Islet precursor cell (in vitro differentiated cells): Measurements from ENCODE around the gene JAK1.

Source experiments
- DNase-seq: peaks from one replicate; pipeline ENCODE4 v3.0.0-alpha.2; 2018

JAK1 gene

DNA sequence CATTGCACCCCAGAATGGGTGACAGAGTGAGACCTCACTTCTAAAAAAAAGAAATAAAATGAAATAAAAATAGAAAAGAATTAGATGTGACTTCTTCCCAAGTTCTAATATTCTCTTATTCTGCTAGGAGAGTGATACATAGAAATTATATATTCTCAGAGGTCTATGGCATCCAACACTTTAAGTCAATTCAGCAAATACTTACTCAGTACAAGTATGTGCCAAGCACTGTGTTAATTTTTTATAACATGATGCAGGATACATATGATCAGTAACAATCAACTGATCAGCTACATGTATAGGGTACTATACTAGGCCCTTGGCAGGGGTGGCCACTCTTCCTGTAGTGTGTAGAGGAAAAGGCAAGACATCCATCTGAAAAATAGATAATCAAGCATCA lies 13.0 kb upstream of the JAK1 start:
- no peak for DNase-seq

GRCh38 chr1:64976361-64976760 lies 10.0 kb upstream of the JAK1 start:
- no peak for DNase-seq

DNA sequence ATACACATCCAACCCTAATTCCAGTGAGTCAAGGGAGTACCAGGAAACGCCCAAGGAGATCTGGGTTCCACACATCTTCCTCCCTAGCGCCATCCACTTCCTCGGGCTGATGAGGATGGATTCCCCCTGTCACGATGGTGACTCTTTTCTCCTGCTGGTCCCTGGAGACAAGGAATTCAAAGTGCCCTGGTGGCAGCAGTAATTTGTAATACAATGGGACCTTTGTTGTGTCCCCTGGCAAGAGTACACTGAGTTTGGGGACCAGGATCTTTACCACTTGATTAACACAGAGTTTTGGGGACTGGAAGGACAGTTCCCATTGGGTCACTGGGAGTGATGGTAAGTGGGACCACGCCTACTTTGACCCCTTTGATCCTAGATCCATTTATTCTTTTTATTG lies 9.4 kb upstream of the JAK1 start:
- DNase-seq, result no peak

DNA sequence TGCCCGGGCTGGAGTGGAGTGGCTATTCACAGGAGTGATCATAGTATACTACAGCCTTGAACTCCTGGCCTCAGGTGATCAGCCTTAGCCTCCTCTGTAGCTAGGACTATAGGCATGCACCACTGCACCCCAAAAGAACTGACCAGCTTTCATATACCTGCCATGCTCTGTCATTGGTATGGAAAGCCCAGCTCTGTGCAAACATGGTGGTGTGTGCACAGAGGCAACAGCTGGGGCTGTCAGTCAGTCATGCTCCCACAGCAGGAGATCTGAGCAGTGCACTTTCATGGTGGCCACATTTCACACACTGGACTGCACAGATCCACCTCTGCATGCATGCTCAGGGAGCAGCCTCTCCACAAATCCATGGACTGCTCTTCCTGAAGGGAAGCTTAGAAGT lies 8.8 kb upstream of the JAK1 start:
- no peak for DNase-seq

GRCh38 chr1:64974288-64974825 lies 8.0 kb upstream of the JAK1 start:
- no peak for DNase-seq

GRCh38 chr1:64973061-64973647 lies 6.8 kb upstream of the JAK1 start:
- DNase-seq, result no peak

DNA sequence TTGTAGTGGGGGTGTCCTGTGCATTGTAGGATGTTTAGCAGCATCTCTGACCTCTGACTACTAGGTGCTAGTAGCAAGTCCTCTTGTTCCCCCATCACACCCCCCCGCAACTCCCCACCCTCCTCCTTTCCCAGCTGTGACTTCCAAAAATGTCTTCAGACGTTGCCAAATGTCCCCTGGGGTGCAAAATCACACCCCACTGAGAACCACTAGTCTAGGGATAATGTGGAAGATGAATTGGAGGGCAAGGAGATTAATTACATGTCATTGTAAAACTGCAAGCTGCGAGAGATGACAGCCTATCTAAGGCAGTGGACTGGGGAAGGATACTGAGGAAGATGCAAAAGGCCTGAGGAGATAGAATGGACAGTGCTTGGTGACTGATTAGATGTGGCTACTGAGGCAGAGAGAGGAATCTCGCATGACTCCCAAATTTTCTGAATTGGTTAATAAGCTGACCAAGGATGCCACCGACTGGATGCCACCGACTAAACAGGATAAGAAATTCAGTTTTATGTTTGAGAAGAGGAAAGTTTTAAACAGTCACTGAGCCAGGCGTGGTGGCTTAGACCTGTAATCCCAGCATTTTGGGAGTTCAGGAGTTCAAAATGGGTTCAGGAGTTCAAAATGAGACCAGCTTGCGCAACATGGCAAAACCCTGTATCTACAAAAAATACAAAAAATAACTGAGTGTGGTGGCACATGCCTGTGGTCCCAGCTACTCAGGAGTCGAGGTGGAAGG lies 3.1 kb upstream of the JAK1 start:
- DNase-seq, result no peak

DNA sequence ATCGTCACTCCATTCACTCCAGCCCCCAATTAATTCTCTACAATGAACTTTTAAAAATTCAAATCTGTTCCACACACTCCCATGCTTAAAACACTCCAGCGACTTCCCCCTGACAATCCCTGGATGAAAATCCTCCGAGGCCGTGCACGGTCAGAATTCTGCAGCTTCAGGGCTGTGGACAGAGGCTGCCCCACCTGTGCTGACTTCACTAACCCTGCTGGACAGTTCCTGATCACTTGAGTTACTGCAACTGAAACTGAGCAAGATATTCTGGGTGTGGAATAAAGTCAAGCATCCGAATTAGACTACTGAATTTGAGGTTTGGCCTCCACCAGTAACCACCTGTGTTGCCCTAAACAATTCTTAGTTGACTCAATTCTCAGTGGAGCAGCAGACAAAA lies 1.0 kb upstream of the JAK1 start:
- peak; percentile 66 for DNase-seq

DNA sequence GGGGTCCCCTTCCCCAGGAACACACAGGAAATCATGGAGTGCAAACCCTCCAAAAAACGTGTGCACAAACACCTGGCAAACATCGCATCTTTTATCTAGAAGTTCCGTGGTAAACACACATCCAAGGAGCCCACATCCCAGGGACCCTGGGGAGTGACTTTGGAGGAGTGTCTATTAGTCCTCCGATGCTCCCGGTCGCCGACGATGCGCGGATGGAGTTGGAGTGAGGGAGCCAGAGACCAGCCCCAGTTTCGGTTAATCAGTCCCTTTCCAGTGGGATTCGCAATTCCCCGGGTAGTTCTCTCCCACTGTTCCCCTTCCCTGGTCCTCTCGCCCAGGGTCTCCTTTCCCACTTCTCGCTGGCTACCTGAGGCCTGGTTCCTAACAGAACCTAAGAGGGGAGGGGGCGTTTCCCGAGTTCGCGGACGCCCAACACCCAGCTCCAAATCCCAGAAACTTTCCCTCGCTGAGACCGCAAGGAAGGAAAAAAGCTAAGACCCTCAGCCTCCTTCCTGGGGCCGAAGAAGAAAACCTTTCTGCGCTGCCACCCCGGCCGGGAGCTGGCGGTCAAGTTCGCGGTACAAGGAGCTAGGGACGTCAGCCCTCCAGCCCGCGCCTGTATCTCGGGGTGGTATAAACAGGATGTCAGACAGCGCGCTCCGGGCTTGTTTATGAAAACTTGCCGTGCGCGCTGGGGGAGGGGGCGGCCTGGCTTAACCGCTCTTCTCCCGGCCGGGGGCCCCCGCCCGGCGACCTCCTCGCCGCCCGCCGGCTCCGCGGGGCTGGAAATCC lies 787 bp downstream of the JAK1 start:
- peak; percentile 70 for DNase-seq

DNA sequence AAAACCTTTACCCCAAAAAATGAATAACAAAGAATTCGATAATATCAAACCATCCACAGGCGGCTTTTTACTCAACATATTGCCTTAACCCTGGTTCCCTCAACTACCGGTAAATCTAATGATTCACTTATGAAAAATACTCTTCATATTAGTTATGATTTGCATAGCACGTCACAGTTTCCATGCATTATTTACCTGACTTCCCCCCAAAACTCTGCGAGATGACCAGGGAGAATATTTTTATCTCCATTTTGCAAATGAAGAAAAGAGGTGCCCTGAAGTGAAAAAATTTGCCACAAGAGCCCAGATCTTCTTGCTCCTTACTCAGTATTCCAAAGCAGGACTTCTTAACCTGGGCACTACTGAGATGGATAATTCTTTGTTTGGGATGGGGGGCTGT lies 2.9 kb downstream of the JAK1 start:
- no peak for DNase-seq

DNA sequence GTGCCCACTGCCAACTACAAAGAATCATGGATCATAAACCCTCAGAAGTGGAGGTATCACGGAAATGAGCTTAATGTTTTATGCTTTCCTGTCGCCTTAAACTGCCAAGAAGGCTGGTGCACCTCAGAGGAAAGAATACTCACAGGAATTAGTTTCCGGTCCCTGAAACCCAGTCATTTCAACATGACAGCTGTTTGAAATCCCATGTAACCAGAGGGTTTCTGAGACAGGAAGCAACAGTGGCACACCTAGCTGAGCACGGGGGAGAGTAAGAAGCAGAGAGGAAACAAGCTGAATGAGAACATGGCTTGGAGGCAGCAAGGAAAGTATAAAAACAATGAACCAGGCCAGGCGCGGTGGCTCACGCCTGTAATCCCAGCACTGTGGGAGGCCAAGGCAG lies 3.9 kb downstream of the JAK1 start:
- no peak for DNase-seq

- DNase-seq, result no peak
Measured at GRCh38 chr1:64961923-64962322, 4.4 kb downstream of the JAK1 start.

DNA sequence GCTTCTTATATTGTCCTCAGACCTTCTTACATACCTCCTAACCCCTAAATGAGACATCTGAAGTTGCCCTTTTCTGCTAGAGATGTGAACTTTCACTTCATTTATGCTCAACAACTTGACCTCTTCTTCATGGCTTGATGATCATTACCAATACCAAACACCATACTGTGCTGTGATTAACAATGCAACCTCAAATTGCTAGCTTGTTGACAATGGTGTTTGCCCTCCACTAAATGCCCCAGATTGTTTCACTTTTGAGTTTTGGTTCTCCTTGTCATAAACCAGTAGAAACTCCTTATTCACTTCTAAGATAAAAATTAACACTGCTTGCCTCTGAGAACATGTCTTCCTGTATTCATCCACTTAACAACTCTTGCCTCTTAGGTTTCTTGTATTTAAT lies 5.6 kb downstream of the JAK1 start:
- no peak for DNase-seq

GRCh38 chr1:64959986-64960385 lies 6.4 kb downstream of the JAK1 start:
- no peak for DNase-seq

- DNase-seq, result no peak
Measured at GRCh38 chr1:64956733-64957441, 9.5 kb downstream of the JAK1 start.

GRCh38 chr1:64956010-64956640 lies 10.2 kb downstream of the JAK1 start:
- no peak for DNase-seq

GRCh38 chr1:64955097-64956009 lies 11.0 kb downstream of the JAK1 start:
- DNase-seq, result no peak

- DNase-seq, result no peak
Measured at GRCh38 chr1:64953241-64953640, 13.1 kb downstream of the JAK1 start.

DNA sequence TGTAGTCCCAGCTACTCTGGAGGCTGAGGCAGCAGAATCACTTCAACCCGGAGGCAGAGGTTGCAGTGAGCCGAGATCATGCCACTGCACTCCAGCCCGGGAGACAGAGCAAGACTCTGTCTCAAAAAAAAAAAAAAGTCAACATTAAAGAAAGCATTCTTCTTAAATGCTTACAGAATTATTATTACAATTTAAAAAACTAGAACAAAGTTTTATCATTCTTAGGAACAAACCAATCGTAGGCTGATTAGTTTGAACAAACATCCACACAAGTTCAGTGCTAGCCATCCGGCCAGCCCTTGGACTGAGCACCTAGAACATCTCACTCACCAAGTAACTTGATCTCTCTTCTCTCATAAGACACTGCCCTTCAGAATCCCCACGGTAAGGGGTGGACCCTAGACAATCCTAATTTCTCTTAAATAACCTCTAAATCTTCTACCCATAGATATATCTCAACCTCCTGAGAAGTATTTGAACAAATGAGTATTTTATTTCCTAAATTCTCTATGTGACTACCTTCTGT lies 16.0 kb downstream of the JAK1 start:
- no peak for DNase-seq

GRCh38 chr1:64948905-64949833 lies 17.2 kb downstream of the JAK1 start:
- no peak for DNase-seq
